ENCODE measurements around the gene TUT7.
A peak's percentile ranks its signal among the peaks of the same experiment; 100 is the strongest.

Gene TUT7

GRCh38 chr9:86347991-86348390 is 6.2 kb downstream of the TUT7 start:
- Histone ChIP-seq H3K27me3 (ENCODE audit: control insufficient read depth, low read length) (no peaks in the 10 kb centered on the region), H3K9me2 (replicated peaks; ENCODE audit: control insufficient read depth, low read length) (no peaks in the 10 kb centered on the region), H4K20me1 (ENCODE audit: control insufficient read depth, insufficient read depth, low read depth, low read length) (no peaks in the 10 kb centered on the region), H3K27ac (ENCODE audit: low read depth, low read length) (no peak overlapping the region), H3K4me2 (ENCODE audit: low read length) (peak overlapping the region; percentile 46), H3K36me3 (ENCODE audit: control insufficient read depth, low read length) (peaks cover 66% of the 10 kb centered on the region), H3K4me3 (ENCODE audit: low read length) (peak overlapping the region; percentile 9), H3K9me3 (ENCODE audit: control insufficient read depth, insufficient read depth, low read length) (no peaks in the 10 kb centered on the region), H3K4me1 (ENCODE audit: control insufficient read depth, low read length) (peaks cover 40% of the 10 kb centered on the region), H3F3A (ENCODE audit: control insufficient read depth, insufficient read depth) (peaks cover 7% of the 10 kb centered on the region), H3K79me2 (ENCODE audit: control insufficient read depth, low read length) (peaks cover 80% of the 10 kb centered on the region)
- TF ChIP-seq CTCF (IDR thresholded peaks at IDR 0.05; ENCODE audit: low read depth, low read length, poor library complexity, severe bottlenecking): no peak
- no peak for TF ChIP-seq EZH2phosphoT487 (IDR thresholded peaks at IDR 0.05; ENCODE audit: borderline replicate concordance, low read length)

- Histone ChIP-seq H3K4me2 (ENCODE audit: low read length) (no peak overlapping the region), H3K27ac (ENCODE audit: low read depth, low read length) (no peak overlapping the region), H3F3A (ENCODE audit: control insufficient read depth, insufficient read depth) (no peaks in the 10 kb centered on the region), H3K36me3 (ENCODE audit: control insufficient read depth, low read length) (peaks cover 78% of the 10 kb centered on the region), H4K20me1 (ENCODE audit: control insufficient read depth, insufficient read depth, low read depth, low read length) (no peaks in the 10 kb centered on the region), H3K9me2 (replicated peaks; ENCODE audit: control insufficient read depth, low read length) (no peaks in the 10 kb centered on the region), H3K79me2 (ENCODE audit: control insufficient read depth, low read length) (peaks cover 50% of the 10 kb centered on the region), H3K9me3 (ENCODE audit: control insufficient read depth, insufficient read depth, low read length) (no peaks in the 10 kb centered on the region), H3K27me3 (ENCODE audit: control insufficient read depth, low read length) (no peaks in the 10 kb centered on the region), H3K4me1 (ENCODE audit: control insufficient read depth, low read length) (peaks cover 57% of the 10 kb centered on the region), H3K4me3 (ENCODE audit: low read length) (no peak overlapping the region)
- TF ChIP-seq CTCF (IDR thresholded peaks at IDR 0.05; ENCODE audit: low read depth, low read length, poor library complexity, severe bottlenecking) (no peak), EZH2phosphoT487 (IDR thresholded peaks at IDR 0.05; ENCODE audit: borderline replicate concordance, low read length) (no peak)
Observed at GRCh38 chr9:86344818-86345217, 9.4 kb downstream of the TUT7 start.

GRCh38 chr9:86342269-86342668 is 11.9 kb downstream of the TUT7 start:
- Histone ChIP-seq H3K27me3 (ENCODE audit: control insufficient read depth, low read length) (no peaks in the 10 kb centered on the region), H3K36me3 (ENCODE audit: control insufficient read depth, low read length) (peaks cover 85% of the 10 kb centered on the region), H3K9me3 (ENCODE audit: control insufficient read depth, insufficient read depth, low read length) (no peaks in the 10 kb centered on the region), H4K20me1 (ENCODE audit: control insufficient read depth, insufficient read depth, low read depth, low read length) (no peaks in the 10 kb centered on the region), H3K27ac (ENCODE audit: low read depth, low read length) (no peak overlapping the region), H3K4me1 (ENCODE audit: control insufficient read depth, low read length) (peaks cover 60% of the 10 kb centered on the region), H3K9me2 (replicated peaks; ENCODE audit: control insufficient read depth, low read length) (no peaks in the 10 kb centered on the region), H3K79me2 (ENCODE audit: control insufficient read depth, low read length) (peaks cover 27% of the 10 kb centered on the region), H3F3A (ENCODE audit: control insufficient read depth, insufficient read depth) (peaks cover 12% of the 10 kb centered on the region), H3K4me2 (ENCODE audit: low read length) (no peak overlapping the region), H3K4me3 (ENCODE audit: low read length) (no peak overlapping the region)
- TF ChIP-seq EZH2phosphoT487 (IDR thresholded peaks at IDR 0.05; ENCODE audit: borderline replicate concordance, low read length): no peak
- no peak for TF ChIP-seq CTCF (IDR thresholded peaks at IDR 0.05; ENCODE audit: low read depth, low read length, poor library complexity, severe bottlenecking)
